GM21786 (cell line): ENCODE measurements around the gene MYG1.
"Not testable (repeated sequence)": the region's sequence is repeated elsewhere in the genome, so short reads cannot be mapped to it uniquely, and the experiment has no call there.

Source experiments
- ATAC-seq: cut with Tn5 transposase; IDR thresholded peaks from one replicate; pipeline ENCODE4 v1.9.1; 2021; ENCODE audit not compliant: unreplicated experiment

MYG1 gene

DNA sequence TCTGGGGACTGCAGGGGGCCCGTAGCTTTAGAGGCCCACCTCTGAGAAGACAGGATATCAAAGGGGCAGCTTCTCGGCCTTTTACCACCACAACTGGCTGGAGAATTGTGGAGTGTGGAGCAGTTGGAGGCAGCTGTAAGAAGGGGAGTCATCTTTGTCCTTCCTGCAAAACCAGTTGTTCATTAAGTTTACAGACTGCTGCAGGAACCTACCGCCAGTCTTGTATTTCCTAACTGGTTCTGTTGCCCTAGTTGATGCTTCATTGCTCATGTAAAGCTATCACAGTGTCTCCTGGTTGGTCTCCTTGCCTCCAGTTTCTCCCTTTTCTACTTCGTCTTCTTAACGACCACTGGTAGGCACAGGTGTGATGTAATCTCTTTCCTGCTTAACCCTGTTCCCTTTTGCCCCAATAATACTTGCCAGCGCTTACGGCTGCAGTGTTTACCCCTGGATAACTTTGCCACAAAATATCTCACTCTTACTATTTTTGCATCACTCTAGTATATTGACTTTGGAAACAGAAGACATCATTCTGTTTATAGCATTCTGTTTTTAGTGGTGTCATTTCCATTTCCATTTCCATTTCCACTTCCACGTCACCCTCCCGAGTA, 19.5 kb upstream of the MYG1 start:
- ATAC-seq = no peak

DNA sequence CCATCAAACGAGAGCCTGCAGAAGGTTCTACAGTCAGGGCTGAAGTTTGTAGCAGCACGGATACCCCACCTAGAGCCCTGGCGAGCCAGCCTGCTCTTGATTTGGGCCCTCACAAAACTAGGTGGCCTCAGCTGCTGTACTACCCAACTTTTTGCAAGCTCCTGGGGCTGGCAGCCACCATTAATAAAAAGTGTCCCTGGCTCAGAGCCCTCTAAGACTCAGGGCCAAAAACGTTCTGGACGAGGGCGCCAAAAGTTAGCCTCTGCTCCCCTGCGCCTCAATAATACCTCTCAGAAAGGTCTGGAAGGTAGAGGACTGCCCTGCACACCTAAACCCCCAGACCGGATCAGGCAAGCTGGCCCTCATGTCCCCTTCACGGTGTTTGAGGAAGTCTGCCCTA, 13.0 kb upstream of the MYG1 start:
- ATAC-seq = no peak

DNA sequence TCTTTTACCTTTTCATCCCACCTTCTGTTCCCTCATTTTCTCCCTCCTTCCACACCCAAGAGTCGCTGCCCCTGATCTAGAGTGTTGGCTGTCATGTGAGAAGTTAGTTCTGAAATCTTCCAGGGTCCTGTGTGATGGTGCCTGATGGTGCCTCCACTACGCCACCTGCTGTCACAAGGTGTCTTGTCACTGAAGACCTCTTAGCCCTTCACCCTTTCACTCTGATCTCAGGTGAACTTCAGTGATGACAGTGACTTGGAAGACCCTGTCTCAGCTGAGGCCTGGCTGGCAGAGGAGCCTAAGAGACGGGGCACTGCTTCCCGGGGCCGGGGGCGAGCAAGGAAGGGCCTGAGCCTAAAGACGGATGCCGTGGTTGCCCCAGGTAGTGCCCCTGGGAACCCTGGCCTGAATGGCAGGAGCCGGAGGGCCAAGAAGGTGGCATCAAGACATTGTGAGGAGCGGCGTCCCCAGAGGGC, 11.7 kb upstream of the MYG1 start:
- ATAC-seq = no peak

DNA sequence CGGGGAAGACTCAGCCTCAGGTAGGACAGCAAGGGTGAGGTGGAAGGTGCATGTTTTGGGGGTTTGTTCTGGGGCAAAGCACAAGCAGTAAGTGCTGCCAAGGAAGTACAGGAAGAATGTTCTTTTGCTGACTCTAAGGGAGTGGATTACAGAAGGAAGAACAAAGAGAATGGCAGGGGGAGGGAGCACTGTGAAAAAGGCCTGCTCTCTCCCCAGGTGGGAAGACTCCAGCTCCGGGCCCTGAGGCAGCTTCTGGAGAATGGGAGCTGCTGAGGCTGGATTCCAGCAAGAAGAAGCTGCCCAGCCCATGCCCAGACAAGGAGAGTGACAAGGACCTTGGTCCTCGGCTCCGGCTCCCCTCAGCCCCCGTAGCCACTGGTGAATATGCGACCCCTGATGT, 11.2 kb upstream of the MYG1 start:
- ATAC-seq = no peak

DNA sequence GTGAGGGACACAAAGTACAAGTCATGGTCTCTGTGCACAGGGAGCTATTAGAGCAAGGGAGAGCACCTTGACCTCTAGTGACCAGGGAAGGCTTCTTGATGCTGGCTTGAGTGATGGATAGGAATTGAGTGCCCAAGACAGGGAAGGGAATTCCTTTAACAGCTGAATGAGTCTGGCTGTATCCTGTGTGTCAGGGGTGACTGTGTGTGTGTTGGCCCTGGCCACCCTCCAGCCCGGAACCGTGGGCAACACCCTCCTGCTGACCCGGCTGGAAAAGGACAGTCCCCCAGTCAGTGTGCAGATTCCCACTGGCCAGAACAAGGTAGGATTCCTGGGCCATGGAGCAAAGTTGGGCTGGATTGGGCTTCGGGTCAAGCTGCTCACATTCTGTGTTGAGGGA, 9.6 kb upstream of the MYG1 start:
- no peak for ATAC-seq

DNA sequence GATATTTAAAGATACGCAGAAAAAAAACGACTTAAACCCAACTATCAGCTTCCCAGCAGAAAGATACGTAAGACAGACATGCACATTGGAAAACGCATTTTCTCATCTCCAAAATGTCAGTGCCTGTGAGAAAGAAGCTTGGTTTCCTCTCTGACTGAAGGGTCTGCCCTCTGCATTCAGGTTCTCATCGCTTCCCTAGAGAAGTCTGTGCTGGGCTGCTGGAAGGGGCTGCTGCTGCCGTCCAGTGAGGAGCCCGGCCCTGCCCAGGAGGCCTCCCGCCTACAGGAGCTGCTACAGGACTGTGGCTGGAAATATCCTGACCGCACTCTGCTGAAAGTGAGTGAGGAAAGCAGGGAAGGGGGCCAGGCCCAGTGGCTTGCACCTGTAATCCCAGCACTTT, 8.8 kb upstream of the MYG1 start:
- ATAC-seq = no peak

DNA sequence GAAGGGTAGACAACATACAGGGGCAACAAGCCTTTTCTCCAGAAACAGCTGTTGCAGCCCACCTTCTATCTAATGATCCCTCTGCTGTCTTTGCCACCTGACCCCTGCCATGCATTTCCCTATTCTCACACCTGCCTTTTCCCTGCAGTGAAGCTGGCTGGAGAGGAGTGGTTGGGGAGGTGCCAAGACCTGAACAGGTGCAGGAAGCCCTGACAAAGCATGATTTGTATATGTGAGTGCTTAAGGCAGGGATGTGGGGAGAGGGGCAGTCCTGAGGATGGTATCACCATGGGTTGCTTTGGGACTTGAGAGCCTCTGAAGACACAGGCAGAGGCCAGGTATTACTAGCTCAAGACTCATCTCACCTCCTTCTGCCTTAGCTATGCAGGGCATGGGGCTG, 7.1 kb upstream of the MYG1 start:
- no peak for ATAC-seq

DNA sequence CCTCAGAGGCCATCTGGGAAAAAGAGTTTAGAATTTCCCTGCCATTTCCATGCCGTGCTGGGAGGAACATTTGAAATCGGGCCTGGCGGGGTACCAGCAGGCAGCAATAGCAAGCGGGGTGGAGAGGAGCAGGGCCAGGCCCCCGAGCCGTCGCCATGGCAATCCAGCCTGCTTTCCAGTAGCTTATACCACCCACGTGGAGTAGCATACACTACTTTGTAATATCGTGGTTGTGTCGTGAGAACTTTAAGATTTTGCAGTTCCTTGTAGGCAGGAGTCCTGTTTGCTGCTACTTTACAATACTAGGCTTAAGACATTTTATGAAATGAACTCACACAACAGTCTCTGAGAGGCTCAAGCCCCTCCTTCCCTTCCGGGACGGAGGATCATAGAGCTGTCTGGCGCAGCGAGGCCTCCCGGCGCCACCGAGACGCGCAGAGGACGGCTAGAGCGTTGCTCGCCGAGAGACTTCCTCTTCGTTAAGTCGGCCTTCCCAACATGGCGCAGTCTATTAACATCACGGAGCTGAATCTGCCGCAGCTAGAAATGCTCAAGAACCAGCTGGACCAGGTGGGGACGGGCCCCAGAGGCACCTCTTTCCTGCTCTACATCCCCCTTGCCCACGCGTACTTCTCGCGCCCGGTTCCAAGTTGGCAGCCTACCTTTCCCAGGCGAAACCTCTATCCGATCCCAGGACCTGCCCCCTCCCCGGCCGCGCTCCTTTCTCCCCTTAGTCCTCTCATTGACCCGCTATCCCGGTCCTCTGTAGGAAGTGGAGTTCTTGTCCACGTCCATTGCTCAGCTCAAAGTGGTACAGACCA, 4.2 kb upstream of the MYG1 start, which contains the start of gene PFDN5:
Gene PFDN5 (plus strand): TSS at position 473 of the 821 bp plus-strand sequence. CDS start 26 bp downstream, at position 499.
- peak; percentile 76 for ATAC-seq

DNA sequence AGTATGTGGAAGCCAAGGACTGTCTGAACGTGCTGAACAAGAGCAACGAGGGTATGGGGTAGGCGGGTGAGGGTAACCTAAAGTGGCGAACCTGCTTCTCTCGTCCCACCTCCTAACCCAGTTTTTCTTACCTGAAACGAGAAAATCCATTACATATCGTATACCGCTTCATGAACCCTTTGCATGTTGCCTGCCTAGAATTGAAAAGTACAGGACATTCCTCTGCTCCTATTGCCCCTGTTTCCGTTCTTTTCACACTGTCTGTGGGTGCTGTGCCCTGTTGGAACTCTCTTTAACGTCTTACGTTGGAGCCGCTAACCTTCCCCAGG, 3.6 kb upstream of the MYG1 start:
- ATAC-seq = no peak

DNA sequence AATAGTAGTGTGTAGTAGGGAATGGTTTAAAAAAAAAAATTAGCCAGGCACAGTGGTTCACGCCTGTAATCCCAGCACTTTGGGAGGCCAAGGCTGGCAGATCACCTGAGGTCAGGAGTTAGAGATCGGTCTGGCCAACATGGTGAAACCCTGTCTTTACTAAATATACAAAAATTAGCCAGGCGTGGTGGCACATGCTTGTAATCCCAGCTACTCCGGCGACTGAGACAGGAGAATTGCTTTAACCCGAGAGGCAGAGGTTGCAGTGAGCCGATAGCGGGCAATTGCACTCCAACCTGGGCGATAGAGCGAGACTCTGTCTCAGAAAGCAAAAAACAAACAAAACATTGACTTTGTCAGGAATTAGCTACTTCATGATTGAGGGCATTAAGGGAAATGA, 2.4 kb upstream of the MYG1 start:
- ATAC-seq = not testable (repeated sequence)

DNA sequence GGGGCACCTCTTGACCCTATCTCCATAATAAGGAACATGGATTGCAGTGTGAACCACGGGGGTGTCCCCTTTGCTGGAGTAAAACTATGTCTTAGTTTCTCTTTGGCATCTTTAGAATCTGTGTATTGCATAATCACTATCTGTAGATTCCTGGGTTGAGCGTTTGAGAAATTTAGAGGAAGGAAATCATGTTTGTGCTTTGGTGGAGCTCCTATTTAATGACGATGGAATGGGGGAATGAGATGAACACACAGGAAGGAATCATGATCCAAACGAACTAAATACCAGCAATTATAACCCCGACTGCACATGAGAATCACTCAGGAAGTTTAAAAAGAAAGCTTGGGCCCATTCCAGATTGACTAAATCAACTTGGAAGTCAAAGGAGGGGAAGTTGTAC, 1.3 kb upstream of the MYG1 start:
- no peak for ATAC-seq

DNA sequence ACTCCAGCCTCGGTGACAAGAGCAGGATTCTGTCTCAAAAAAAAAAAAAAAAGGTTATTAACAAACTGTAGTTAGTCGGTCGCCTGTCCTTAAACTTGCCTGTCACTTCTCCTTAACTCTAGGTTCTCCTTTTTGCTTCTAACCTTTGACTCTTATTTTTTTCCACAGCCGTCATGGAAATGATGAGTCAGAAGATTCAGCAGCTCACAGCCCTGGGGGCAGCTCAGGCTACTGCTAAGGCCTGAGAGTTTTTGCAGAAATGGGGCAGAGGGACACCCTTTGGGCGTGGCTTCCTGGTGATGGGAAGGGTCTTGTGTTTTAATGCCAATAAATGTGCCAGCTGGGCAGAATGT, 418 bp upstream of the MYG1 start:
- no peak for ATAC-seq

DNA sequence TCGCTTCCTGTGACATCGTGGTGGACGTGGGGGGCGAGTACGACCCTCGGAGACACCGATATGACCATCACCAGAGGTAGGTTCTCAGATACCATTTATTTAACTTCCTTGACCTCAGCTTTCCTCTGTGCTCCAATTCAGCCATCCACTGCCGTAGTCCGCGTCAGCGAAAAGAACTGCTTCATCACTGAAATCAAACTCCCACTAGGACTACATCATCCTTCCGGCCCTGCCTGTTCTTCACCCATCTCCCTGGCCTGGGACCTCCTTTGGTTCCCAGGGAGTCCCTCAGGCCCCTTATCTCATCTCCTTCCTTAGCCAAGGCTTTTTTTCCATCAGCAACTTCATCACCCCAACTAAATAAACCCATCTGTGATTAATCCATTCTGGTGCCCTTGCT, 692 bp downstream of the MYG1 start:
- ATAC-seq = no peak

DNA sequence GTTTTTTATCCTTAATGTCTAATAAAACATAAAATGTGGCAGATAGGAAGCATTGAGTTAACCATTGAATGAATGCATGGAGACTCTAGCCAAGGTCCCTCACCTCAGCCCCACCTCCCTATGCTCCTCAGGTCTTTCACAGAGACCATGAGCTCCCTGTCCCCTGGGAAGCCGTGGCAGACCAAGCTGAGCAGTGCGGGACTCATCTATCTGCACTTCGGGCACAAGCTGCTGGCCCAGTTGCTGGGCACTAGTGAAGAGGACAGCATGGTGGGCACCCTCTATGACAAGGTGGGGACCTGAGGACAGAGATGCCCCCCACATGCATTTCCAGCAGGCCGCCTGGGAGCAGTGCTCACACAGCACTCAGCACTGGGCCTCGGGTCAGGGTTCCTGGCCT, 3.4 kb downstream of the MYG1 start:
- no peak for ATAC-seq

DNA sequence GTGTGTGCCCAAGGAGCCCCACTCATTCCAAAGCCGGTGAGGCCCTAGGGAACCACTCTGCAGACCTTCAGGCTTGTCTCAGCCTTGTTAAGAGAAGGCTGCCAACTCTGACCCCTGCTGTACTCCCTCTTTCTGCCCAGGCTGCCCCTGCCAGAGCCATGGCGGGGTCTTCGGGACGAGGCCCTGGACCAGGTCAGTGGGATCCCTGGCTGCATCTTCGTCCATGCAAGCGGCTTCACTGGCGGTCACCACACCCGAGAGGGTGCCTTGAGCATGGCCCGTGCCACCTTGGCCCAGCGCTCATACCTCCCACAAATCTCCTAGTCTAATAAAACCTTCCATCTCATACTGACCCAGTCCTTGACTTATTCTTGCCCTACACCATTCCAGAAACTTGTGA, 7.3 kb downstream of the MYG1 start:
- no peak for ATAC-seq

DNA sequence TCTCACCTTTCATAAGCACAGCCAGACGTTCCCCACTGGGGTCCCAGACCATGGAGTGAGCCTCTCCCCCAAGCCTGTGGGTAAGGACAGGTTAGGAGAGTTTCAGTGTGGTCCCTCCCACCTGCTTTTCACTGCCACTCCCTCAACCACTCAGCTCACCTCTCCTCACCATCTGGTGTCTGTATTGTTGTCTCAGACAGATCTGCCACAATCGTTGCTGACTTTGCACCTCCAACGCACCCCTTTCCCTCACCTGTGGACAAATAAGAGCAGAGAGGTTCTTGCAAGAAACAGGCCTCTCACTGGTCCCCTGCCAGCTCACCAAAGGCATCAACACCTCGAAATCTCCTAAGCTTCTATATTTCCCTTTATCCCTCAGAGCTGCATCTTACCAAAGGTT, 8.8 kb downstream of the MYG1 start:
- ATAC-seq = no peak

DNA sequence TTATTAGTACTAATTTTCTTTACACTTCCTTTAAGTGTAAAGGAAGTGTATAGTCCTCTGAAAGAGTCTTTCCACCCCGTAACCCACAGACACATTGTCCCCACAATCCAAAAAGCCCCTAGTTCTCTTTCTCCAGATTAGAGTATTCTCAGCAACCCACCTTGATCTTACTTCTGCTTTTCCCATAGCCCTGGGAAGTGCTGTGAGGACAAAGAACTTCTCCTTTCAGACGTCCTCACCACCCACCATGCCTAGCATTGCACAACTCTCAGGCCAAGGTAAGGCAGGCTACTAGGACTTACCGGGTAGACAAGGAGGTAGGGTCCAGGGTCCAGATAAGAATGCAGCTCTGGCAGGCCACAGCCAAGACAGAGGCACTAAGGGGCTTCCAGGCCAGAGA, 14.5 kb downstream of the MYG1 start:
- ATAC-seq = no peak

DNA sequence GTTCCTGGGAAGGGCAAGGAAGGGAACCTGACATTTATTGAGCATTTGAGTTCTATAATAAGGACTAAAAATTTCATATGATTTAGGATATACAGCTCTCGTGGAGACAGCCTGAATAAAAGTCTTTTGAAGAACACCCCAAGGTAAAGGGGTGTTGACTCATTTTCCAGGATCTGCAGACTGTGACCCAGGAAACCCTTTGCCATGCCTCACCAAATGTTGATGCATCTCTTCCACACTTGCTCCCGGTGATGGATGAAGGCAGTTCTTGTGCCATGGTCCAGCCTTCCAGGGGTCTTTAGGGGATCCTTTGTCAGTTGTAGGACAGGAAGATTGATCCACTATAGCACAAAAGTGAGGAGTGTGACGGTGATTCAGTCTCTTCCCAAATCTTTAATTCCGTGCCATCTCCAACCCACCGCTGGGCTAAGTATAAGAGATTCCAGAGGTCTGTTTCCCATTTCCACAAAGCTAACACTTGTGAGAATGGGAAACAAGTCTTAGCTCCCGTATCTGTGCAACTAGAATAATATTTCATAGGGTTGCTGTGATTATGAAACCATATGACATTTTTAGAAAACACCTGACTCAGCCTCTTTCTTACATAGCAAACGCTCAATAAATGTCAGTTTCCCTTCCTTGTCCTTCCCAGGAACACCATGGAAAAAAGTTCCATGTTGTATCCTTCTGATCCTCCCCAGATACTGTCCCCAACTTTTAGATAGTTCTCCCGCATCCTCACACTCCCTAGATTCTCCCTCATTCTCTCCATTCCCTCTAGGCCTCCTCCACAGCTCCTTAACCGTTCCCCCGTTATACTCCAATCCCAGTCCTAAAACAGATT, 21.1 kb downstream of the MYG1 start:
- no peak for ATAC-seq

DNA sequence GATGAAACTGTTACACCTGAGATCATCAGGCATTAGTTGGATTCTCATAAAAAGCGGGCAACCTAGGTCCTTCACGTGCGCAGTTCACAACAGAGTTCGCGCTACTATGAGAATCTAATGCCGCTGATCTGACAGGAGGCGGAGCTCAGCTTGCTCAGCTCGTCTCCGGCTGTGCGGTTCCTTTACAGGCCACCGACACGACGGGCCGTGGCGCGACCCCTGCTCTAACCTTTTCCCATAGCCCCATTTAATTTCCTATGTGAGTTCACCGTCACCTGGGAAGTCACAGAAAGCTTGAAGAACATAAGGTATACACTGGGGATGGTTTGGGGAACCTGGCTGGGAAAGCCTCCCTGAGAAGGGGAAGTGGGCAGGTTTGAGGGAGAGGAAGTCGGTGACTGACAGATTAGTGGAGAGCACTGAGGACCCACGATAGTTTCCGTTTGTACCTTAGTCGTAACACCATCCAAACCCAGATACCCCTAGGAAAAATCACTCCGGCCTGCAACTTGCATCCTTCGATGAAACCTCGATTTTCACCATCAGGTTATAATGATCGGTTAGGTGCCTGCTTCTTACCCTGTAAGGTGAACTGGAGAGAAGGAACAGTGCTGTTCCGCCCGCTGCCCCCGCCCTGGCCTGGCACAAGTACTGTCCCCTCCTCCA, 24.8 kb downstream of the MYG1 start:
- peak; percentile 28 for ATAC-seq

DNA sequence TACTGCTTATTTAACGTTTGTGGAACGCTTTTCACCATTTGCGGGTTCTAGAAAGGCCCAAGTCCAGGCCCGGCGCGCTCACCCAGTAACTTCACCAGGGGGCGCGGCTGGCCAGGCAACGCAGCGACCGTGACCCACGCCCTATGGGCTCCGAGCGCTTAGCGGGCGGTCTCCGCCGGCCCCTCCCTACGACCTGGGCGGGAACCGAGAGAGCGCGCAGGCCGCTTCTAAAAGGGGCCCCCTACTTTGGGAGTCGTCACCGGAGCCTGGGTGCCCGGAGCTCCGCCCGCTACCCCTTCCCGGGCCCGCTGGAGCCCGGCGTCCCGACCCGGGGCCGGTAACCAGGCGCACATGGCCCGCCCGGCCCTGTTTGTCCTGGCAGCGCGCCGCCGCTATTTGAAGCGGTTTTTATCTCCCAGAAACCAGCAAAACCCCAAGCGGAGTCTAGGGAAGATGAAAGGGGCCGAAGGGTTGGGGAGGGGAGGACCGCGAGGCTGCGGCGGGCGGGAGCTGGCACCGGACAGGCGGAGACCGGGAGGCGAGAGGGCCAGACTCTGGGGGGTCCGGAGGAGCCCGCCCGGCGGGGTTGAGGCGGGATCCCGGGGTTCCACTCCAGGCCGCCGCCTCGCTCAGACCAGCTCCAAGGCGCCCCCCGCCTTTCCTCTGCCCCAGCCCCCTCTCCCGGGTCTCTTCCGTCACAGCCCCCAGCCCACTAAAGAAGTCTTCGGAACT, 25.4 kb downstream of the MYG1 start:
- ATAC-seq = peak; percentile 48
